Measurements from ENCODE around the gene APOL6. TPM values are rescaled to one million over a fixed set of nuclear protein-coding genes. Genes with fewer than 3 reads are reported as not detected.

APOL6 gene
- total and polyA plus RNA-seq, 8 donors = 2.0 to 12.6 (median 3.7) TPM

GRCh38 chr22:35657571-35658312 lies 9.5 kb downstream of the APOL6 start:
- no peaks in the 10 kb centered on the region for H3K9me3 ChIP-seq
- WGBS, 2 donors = 66 to 82% methylated on average over 5 of the region's 5 CpGs
- no peak for FAIRE-seq
- H3K27me3 ChIP-seq = no peaks in the 10 kb centered on the region
- no peaks in the 10 kb centered on the region for H3K36me3 ChIP-seq
- no peak overlapping the region for H3K27ac ChIP-seq
- ATAC-seq = no peak
- intact Hi-C loops (cut with DNase I) = loop anchor here in 1 of 3 donors (10.0 kb wide), 1 partner anchor 57 kb away; the partner anchor contains the start of gene APOL5
- no peaks in the 10 kb centered on the region for H3K4me1 ChIP-seq
- TF ChIP-seq, protein P1, sequence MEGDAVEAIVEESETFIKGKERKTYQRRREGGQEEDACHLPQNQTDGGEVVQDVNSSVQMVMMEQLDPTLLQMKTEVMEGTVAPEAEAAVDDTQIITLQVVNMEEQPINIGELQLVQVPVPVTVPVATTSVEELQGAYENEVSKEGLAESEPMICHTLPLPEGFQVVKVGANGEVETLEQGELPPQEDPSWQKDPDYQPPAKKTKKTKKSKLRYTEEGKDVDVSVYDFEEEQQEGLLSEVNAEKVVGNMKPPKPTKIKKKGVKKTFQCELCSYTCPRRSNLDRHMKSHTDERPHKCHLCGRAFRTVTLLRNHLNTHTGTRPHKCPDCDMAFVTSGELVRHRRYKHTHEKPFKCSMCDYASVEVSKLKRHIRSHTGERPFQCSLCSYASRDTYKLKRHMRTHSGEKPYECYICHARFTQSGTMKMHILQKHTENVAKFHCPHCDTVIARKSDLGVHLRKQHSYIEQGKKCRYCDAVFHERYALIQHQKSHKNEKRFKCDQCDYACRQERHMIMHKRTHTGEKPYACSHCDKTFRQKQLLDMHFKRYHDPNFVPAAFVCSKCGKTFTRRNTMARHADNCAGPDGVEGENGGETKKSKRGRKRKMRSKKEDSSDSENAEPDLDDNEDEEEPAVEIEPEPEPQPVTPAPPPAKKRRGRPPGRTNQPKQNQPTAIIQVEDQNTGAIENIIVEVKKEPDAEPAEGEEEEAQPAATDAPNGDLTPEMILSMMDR (IDR thresholded peaks at IDR 0.05) = no peak
- DNase-seq = no peak
- no peak overlapping the region for H3K4me3 ChIP-seq

- H3K27ac ChIP-seq = no peak overlapping the region
- H3K9me3 ChIP-seq = no peaks in the 10 kb centered on the region
- TF ChIP-seq, protein P1 (IDR thresholded peaks at IDR 0.05) = no peak
- 91 to 100% methylated on average over 2 of the region's 2 CpGs for whole genome bisulfite sequencing, 2 donors
- DNase-seq (no peak), FAIRE-seq (no peak), ATAC-seq (peak in 2 of 4 donors; percentile 50 to 51)
- intact Hi-C loops (cut with DNase I) = no loop called here
- H3K36me3 ChIP-seq = no peaks in the 10 kb centered on the region
- no peak overlapping the region for H3K4me3 ChIP-seq
- H3K27me3 ChIP-seq = no peaks in the 10 kb centered on the region
- H3K4me1 ChIP-seq = no peaks in the 10 kb centered on the region
Observed at GRCh38 chr22:35660291-35661127, 12.3 kb downstream of the APOL6 start.

DNA sequence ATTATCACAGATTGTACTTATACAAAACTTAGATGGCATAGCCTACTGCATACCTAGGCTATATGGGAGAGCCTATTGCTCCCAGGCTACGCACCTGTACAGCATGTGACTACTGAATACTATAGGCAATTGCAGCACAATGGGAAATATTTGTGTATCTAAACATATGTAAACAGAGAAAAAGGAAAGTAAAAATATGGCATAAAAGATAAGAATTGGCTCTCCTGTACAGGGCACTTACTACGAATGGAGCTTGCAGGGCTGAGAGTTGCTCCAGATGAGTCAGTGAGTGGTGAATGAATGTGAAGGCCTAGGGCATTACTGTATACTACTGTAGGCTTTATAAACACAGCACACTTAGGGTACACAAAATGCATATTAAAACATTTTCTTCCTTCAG lies 13.2 kb downstream of the APOL6 start:
- Histone ChIP-seq H3K27me3 (no peaks in the 10 kb centered on the region), H3K4me3 (no peak overlapping the region), H3K27ac (no peak overlapping the region), H3K9me3 (peaks cover 0 to 2% (median 0%) of the 10 kb centered on the region in 4 donors), H3K36me3 (no peaks in the 10 kb centered on the region), H3K4me1 (no peaks in the 10 kb centered on the region)
- peak in 3 of 4 donors; percentile 17 to 50 (median 34) for ATAC-seq
- 63 to 66% methylated on average over 2 of the region's 2 CpGs for WGBS, 2 donors
- FAIRE-seq = no peak
- TF ChIP-seq, protein P1 (IDR thresholded peaks at IDR 0.05) = no peak
- intact Hi-C loops (cut with DNase I) = no loop called here
- DNase-seq = no peak

DNA sequence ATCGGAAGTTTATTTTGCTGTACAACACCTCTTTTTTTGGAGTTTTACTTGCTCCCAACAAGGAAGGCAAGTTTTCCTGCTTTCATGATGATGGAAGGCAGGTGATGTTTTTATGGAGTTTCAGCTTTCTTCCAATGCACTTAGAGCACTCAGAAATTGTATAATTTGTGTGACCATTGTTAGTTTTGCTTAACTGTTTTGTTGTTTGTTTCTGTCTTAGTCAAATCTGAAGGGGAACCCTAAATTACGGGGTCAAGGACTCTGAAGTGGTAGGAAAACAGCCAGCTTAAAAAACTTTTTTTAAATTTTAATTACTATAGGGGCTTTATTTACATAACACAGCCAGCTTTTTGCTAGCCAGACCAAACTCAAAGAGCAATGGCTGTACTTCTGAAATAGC lies 14.7 kb downstream of the APOL6 start:
- no peak for FAIRE-seq
- Histone ChIP-seq H3K27me3 (no peaks in the 10 kb centered on the region), H3K27ac (peak overlapping the region in 1 of 4 donors; percentile 9), H3K9me3 (peaks cover 0 to 3% (median 0%) of the 10 kb centered on the region in 4 donors), H3K36me3 (no peaks in the 10 kb centered on the region), H3K4me1 (no peaks in the 10 kb centered on the region), H3K4me3 (no peak overlapping the region)
- TF ChIP-seq, protein P1 (IDR thresholded peaks at IDR 0.05) = no peak
- no peak for DNase-seq
- no peak for ATAC-seq
- intact Hi-C loops (cut with DNase I) = no loop called here
- WGBS, 2 donors = 88 to 89% methylated on average over 2 of the region's 2 CpGs

Measured in pancreas (tissue), 10 donors.